Stomach (tissue), 19 donors: ENCODE measurements around the gene U2AF1. TPM values are rescaled to one million over a fixed set of nuclear protein-coding genes. Genes with fewer than 3 reads are reported as not detected.
"Not testable (repeated sequence)": the region's sequence is repeated elsewhere in the genome, so short reads cannot be mapped to it uniquely, and the experiment has no call there.

Experiments used
- DNase-seq, 2 donors: peaks; one replicate each; pipeline versions ENCODE4 v3.0.0 to v3.0.0-alpha.2; 2013 to 2019
- H3K27ac ChIP-seq, 5 donors: fragments of 200-600 bp in 4 of 5; sonication (generic) in 4 of 5; one replicate each; pipeline ENCODE4 v1.5.1; 2013 to 2019; ENCODE audit warnings: mild to moderate bottlenecking in 1 of 5, moderate library complexity in 1 of 5
- H3K27me3 ChIP-seq, 3 donors: fragments of 200-600 bp; sonication (generic); one replicate each; pipeline ENCODE4 v1.5.1; 2017 to 2019; ENCODE audit warnings: mixed run types in 1 of 3
- H3K36me3 ChIP-seq, 4 donors: fragments of 200-600 bp; sonication (generic); 1 replicate in 3 of 4; 2 replicates in 1 of 4; pipeline ENCODE4 v1.5.1; 2016 to 2019
- H3K4me1 ChIP-seq, 4 donors: fragments of 200-600 bp; sonication (generic); one replicate each; pipeline ENCODE4 v1.5.1; 2016 to 2019
- H3K4me3 ChIP-seq, 4 donors: fragments of 200-600 bp; sonication (generic) in 3 of 4; one replicate each; pipeline ENCODE4 v1.5.1; 2016 to 2019; ENCODE audit warnings: mild to moderate bottlenecking in 1 of 4
- H3K9me3 ChIP-seq, 4 donors: fragments of 200-600 bp; sonication (generic); one replicate each; pipeline ENCODE4 v1.5.1; 2016 to 2019
- POLR2AphosphoS5 ChIP-seq, 3 donors: sonication (generic); formaldehyde crosslinking; IDR thresholded peaks; one replicate each; pipeline ENCODE4 v1.6.1; 2016; ENCODE audit warnings: antibody characterized with exemption in 3 of 3
- WGBS, 5 donors: extraction: QIAGEN DNeasy Blood & Tissue Kit in 3 of 5; methylation state at CpG; one replicate each; pipeline versions ENCODE4 v1.1.5 to v1.1.7; 2013 to 2018; 5-methylcytosine and 5-hydroxymethylcytosine counted together
- intact Hi-C: fragments of 100-400 bp; cut with DNase I; formaldehyde crosslinking; loops from one replicate; pipeline ENCODE4 v1.15.1; 2023; ENCODE audit warnings: low total_unique reads
- long read RNA-seq, 10 donors: transcript quantifications; one replicate each; lab custom pipeline, GENCODE V29; 2026
- polyA plus RNA-seq, 3 donors: library from polyadenylated mRNA; stranded (reverse); fragments of 200-250 nt; gene quantifications; one replicate each; pipeline ENCODE4 v1.2.3, GENCODE V29; 2013
- total RNA-seq, 5 donors: library from RNA; depleted of rRNA; stranded (reverse); fragments of >200 nt; gene quantifications; one replicate each; pipeline versions ENCODE4 v1.1.0 to v1.2.3, GENCODE V29; 2014 to 2016
- donor health status: healthy with polysubstance abuse.
- donor health status: Bipolar disorder and iron deficiency.
- donor health status: healthy.

Gene U2AF1, protein sequence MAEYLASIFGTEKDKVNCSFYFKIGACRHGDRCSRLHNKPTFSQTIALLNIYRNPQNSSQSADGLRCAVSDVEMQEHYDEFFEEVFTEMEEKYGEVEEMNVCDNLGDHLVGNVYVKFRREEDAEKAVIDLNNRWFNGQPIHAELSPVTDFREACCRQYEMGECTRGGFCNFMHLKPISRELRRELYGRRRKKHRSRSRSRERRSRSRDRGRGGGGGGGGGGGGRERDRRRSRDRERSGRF
- 100 to 1,000 TPM in 1 of 5 donors, 10 to 100 TPM in 4; 16.1 to 170 (median 25.7) TPM for total RNA-seq
- 10 to 100 TPM; 38.3 to 48.3 (median 42.3) TPM for polyA plus RNA-seq
- long read RNA-seq, donor 1, transcript U2AF1-202 (8 exons, 940 nt) = minor isoform, 12 of 28 reads
- long read RNA-seq, donor 1, transcript U2AF1-201 (8 exons, 962 nt) = major isoform, 14 of 28 reads
- long read RNA-seq, donor 1, partial matches to known transcripts = 0 of 28 reads
- long read RNA-seq, donor 1, other reads (novel, unspliced or antisense) = 0 of 28 reads
- long read RNA-seq, donor 2, transcript U2AF1-202 (8 exons, 940 nt) = minor isoform, 18 of 40 reads
- long read RNA-seq, donor 2, transcript U2AF1-201 (8 exons, 962 nt) = major isoform, 19 of 40 reads
- long read RNA-seq, donor 2, partial matches to known transcripts = 0 of 40 reads
- long read RNA-seq, donor 2, other reads (novel, unspliced or antisense) = 0 of 40 reads
- long read RNA-seq, donor 3, transcript U2AF1-201 (8 exons, 962 nt) = major isoform, 10 of 15 reads
- long read RNA-seq, donor 3, transcript U2AF1-202 (8 exons, 940 nt) = minor isoform, 5 of 15 reads
- long read RNA-seq, donor 3, partial matches to known transcripts = 0 of 15 reads
- long read RNA-seq, donor 3, other reads (novel, unspliced or antisense) = 0 of 15 reads
- long read RNA-seq, donor 4, partial matches to known transcripts = 0 of 6 reads
- long read RNA-seq, donor 4, other reads (novel, unspliced or antisense) = 0 of 6 reads
- long read RNA-seq, donor 5, transcript U2AF1-202 (8 exons, 940 nt) = minor isoform, 17 of 47 reads
- long read RNA-seq, donor 5, transcript U2AF1-201 (8 exons, 962 nt) = major isoform, 27 of 47 reads
- long read RNA-seq, donor 5, partial matches to known transcripts = 0 of 47 reads
- long read RNA-seq, donor 5, other reads (novel, unspliced or antisense) = 0 of 47 reads
- long read RNA-seq, donor 6, transcript U2AF1-201 (8 exons, 962 nt) = major isoform, 49 of 79 reads
- long read RNA-seq, donor 6, transcript U2AF1-202 (8 exons, 940 nt) = minor isoform, 26 of 79 reads
- long read RNA-seq, donor 6, partial matches to known transcripts = 0 of 79 reads
- long read RNA-seq, donor 6, other reads (novel, unspliced or antisense) = 0 of 79 reads
- long read RNA-seq, donor 7, transcript U2AF1-201 (8 exons, 962 nt) = major isoform, 38 of 61 reads
- long read RNA-seq, donor 7, transcript U2AF1-202 (8 exons, 940 nt) = minor isoform, 21 of 61 reads
- long read RNA-seq, donor 7, partial matches to known transcripts = 0 of 61 reads
- long read RNA-seq, donor 7, other reads (novel, unspliced or antisense) = 0 of 61 reads
- long read RNA-seq, donor 8, transcript U2AF1-201 (8 exons, 962 nt) = major isoform, 24 of 40 reads
- long read RNA-seq, donor 8, transcript U2AF1-202 (8 exons, 940 nt) = minor isoform, 11 of 40 reads
- long read RNA-seq, donor 8, partial matches to known transcripts = 0 of 40 reads
- long read RNA-seq, donor 8, other reads (novel, unspliced or antisense) = 0 of 40 reads
- long read RNA-seq, donor 9, transcript U2AF1-201 (8 exons, 962 nt) = major isoform, 25 of 42 reads
- long read RNA-seq, donor 9, transcript U2AF1-202 (8 exons, 940 nt) = minor isoform, 16 of 42 reads
- long read RNA-seq, donor 9, partial matches to known transcripts = 0 of 42 reads
- long read RNA-seq, donor 9, other reads (novel, unspliced or antisense) = 0 of 42 reads
- long read RNA-seq, donor 10, transcript U2AF1-202 (8 exons, 940 nt) = minor isoform, 7 of 23 reads
- long read RNA-seq, donor 10, transcript U2AF1-201 (8 exons, 962 nt) = major isoform, 13 of 23 reads
- long read RNA-seq, donor 10, partial matches to known transcripts = 0 of 23 reads
- long read RNA-seq, donor 10, other reads (novel, unspliced or antisense) = 0 of 23 reads

DNA sequence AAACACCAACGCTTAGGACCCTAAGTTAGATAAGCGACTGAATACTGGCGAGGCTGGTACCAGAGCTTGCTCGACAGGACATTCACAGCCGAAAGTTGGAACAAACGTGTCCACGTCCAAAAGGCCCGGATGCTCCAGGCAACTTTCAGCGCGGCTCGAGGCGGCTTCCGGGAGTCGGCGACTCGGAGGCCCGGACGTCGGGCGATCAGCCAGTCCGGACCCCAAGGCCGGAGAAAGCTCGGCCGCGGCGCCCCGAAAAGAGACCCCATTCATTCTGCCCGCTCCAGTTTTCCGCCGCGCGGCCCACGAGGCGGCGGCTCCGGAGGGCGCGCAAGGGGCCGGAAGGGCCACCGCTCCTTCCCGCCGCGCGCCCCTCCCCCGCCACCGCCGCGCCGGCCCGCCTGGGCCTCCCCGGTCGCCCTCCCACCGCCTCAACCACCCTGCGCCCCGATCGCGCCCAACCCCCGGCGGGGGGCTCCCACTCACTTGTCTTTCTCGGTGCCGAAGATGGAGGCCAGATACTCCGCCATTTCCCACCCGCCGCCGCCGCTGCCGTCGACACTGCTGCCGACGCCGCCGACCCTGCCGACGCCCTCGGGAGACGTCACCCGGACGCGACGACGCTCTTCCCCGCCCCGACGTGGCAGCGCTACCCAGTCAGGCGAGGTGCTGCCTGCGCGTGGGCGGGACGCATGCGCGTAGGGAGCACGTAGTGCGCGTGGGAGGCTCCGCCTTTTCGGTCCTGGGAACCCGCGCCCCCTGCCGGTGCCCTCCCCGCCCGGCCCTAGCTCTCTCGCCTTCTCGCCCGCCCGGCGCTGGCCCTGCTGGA, at the start of gene U2AF1:
TSS of gene U2AF1 (minus strand) at position 606 of the 829 bp plus-strand sequence. CDS start at position 530, 76 bp downstream.
- WGBS, 5 donors = 0 to 1% methylated on average over 13 to 48 of the region's 107 CpGs; no CpG with 5 or more reads in 3 of the 5 donors
- H3K36me3 ChIP-seq, intact Hi-C loops, H3K27me3 ChIP-seq, H3K9me3 ChIP-seq, H3K4me1 ChIP-seq: not testable (repeated sequence)
- H3K27ac ChIP-seq = peak within 1 kb of the TSS in 2 of 5 donors; percentile 85 to 92
- peak within 1 kb of the TSS in 3 of 4 donors; percentile 48 to 69 (median 63) for H3K4me3 ChIP-seq
- peak in 1 of 3 donors; percentile 20 for TF ChIP-seq POLR2AphosphoS5 (IDR thresholded peaks at IDR 0.05)
- peak; percentile 13 to 65 for DNase-seq

DNA sequence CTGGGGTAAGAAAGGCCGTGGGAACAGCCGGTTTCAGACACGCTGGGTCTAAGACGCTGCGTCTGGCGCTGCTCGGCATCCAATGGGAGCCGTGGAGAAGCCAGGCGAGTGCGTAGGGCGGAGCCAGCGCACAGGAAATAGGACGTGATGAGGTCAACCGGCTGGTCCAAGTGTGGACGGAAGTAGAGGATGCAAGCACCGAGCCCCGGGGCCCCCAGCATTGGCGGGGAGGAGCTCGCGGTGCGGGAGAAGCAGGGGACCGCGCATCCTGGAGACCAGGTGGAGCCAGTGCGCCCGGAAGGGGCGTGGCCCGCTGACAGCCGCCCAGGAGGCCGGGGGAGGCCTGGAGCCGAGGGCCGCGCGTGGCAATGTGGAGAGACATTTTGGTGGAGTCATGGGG, 46.2 kb upstream of the U2AF1 start:
- H3K36me3 ChIP-seq, DNase-seq, H3K27me3 ChIP-seq, H3K9me3 ChIP-seq, H3K4me1 ChIP-seq, intact Hi-C loops, H3K27ac ChIP-seq, H3K4me3 ChIP-seq: not testable (repeated sequence)
- WGBS, 5 donors = no CpG with 5 or more reads among the region's 33 CpGs

DNA sequence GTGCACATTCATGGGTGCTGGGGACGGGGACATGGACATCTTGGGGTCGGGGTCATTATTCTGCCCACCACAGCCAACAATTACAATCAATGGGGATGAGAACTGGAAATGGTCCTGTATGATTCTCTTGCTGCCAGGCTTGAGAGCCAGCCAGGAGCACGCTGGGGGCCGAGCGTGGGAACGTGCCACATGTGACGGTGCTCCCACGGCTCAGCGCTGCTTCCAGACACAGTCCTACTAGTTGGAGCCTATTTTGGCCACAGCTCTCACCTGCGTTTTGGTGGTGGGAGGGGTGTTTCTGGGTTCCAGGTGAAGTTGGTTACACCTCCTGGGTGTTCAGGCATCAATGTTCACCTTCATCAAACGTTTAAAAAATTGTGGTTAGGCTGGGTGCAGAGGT, 42.0 kb upstream of the U2AF1 start:
- H3K27me3 ChIP-seq, H3K4me3 ChIP-seq, H3K4me1 ChIP-seq, H3K9me3 ChIP-seq, intact Hi-C loops, H3K36me3 ChIP-seq, H3K27ac ChIP-seq, DNase-seq: not testable (repeated sequence)
- WGBS, 5 donors = no CpG with 5 or more reads among the region's 11 CpGs

DNA sequence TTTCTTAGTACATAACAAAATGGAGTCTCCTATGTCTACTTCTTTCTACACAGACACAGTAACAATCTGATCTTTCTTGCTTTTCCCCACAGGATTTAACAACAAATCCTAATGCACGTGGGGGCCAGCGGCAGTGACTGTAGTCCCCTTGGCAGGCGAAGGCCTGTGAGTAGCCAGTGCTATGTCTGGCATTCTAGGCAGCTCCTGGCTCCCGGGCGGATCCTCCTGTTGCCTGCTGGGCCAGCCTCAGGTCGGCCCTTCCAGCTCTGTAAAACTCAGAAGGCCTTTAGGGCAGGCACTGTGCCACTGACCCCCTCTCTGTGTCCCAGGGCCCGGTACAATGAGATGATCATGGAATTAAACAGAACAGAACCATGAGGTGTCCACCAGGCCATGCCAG, 40.6 kb upstream of the U2AF1 start:
- H3K27ac ChIP-seq, intact Hi-C loops, H3K4me1 ChIP-seq, H3K27me3 ChIP-seq, H3K9me3 ChIP-seq, DNase-seq, H3K36me3 ChIP-seq, H3K4me3 ChIP-seq: not testable (repeated sequence)
- WGBS, 5 donors = no CpG with 5 or more reads among the region's 7 CpGs

DNA sequence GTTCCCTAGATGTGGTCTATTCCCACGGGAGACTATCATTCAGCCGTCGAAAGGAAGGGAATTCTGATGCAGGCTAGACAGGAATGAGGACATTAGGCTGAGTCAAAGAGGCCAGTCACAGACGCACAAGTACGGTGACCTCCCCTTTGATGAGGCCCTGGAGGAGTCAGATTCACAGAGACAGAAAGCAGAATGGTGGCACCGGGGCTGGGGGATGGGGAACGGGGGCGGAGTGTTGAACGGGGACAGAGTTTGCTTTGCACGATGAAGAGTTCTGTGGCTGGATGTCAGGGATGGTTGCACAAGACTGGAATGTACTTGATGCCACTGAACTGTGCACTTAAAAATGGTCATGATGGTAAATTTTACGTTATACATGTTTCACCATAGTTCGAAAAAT, 39.3 kb upstream of the U2AF1 start:
- H3K4me1 ChIP-seq, intact Hi-C loops, H3K27me3 ChIP-seq, H3K27ac ChIP-seq, H3K36me3 ChIP-seq, H3K4me3 ChIP-seq, H3K9me3 ChIP-seq, DNase-seq: not testable (repeated sequence)
- WGBS, 5 donors = no CpG with 5 or more reads among the region's 12 CpGs

DNA sequence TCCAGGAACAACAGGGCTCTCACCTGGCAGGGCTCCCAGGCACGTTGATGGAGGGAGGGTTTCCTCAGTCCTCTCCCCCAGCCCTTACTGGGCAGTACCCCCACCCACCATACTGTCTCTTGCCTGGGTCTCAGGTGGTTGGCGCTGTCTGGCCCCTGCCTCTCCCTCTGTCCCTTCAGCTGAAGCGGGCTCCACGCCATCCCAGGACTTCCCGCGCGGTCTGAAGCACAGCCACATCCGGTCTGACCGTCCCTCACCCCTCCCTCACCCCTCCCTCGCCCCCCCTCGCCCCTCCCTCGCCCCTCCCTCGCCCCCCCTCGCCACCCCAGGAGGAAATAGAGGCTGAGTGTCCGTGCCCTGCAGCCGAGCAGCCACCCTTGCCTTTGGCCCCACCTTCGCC, 34.0 kb upstream of the U2AF1 start:
- H3K27me3 ChIP-seq, H3K4me3 ChIP-seq, intact Hi-C loops, DNase-seq, H3K9me3 ChIP-seq, H3K27ac ChIP-seq, H3K36me3 ChIP-seq, H3K4me1 ChIP-seq: not testable (repeated sequence)
- WGBS, 5 donors = 20% methylated on average over 6 of the region's 17 CpGs; no CpG with 5 or more reads in 4 of the 5 donors

DNA sequence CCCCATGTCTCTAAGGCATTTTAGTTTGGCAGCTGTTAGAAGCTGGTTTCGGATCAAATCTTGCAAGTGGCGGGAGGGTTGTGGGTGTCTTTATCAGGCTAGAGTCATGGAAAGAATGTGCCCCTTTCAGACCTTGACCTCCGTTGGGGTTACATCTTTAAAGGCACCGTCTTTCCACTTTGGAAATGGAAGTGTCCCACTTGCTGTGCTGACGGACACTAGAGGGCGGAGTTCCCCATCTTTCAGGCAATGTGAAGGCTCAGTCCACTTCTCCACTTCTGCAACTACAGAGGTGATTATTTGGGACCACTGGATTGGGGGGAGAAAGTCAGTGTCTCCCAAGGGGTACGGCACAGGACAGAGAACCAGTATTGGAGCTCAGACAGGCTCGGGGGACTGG, 31.6 kb upstream of the U2AF1 start:
- H3K9me3 ChIP-seq, H3K27me3 ChIP-seq, H3K4me1 ChIP-seq, H3K4me3 ChIP-seq, H3K27ac ChIP-seq, intact Hi-C loops, DNase-seq, H3K36me3 ChIP-seq: not testable (repeated sequence)
- WGBS, 5 donors = 0 to 10% (median 0%) methylated on average over 2 to 4 of the region's 8 CpGs; no CpG with 5 or more reads in 2 of the 5 donors

DNA sequence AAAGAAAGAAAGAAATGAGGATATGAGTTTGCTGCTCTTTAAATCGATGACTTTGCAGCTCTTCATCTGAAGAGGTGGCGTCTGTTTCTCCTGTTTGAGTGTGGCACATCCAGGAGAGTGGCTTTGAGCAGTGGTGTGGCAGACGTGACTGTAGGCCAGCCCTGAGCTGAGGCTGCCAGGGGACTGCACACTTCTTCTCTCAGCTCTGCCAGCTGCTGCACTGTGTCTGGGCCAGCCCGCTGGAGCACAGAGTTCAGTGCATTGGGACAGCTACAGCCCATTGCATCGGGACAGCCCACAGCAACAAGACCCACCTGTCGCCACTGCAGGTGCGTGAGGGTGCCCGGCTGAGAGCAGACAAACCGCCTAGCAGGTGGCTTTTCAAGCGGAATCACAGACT, 27.1 kb upstream of the U2AF1 start:
- H3K4me1 ChIP-seq, intact Hi-C loops, H3K4me3 ChIP-seq, H3K27ac ChIP-seq, H3K9me3 ChIP-seq, DNase-seq, H3K27me3 ChIP-seq, H3K36me3 ChIP-seq: not testable (repeated sequence)
- no CpG with 5 or more reads among the region's 10 CpGs for WGBS, 5 donors

DNA sequence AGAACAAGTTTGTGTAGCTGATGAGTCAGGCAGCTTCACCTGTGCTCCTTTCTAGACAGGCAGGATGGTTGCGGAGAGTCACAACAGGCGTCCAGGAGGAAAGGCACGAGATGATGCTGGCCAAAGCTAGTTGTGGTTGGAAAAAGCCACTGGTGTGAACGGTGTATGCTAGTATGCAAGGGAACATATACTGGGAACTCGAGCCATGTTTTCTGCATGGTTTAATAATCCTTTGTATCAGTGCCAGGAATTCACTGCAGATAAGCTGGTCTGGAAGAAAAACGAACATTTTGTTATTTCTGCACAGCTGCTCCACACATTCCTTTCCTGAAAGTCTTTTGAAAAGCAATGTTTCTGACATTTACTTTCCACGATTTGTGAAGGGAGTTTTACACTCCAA, 22.7 kb upstream of the U2AF1 start:
- WGBS, 5 donors = no CpG with 5 or more reads among the region's 7 CpGs
- intact Hi-C loops, H3K27ac ChIP-seq, H3K36me3 ChIP-seq, H3K9me3 ChIP-seq, H3K27me3 ChIP-seq, H3K4me1 ChIP-seq, H3K4me3 ChIP-seq, DNase-seq: not testable (repeated sequence)
